Fibroblast of skin of back (primary cell): ENCODE results near the gene MPO. TPM values are rescaled to one million over a fixed set of nuclear protein-coding genes. Genes with fewer than 3 reads are reported as not detected.

Source experiments
- DNase-seq: peaks from one replicate; pipeline ENCODE4 v3.0.0-alpha.2; 2013
- polyA plus RNA-seq, 2 experiments: library from polyadenylated mRNA; unstranded; fragments of 120-200 nt; gene quantifications; one replicate each; pipeline ENCODE4 v1.2.1, GENCODE V29; 2013; ENCODE audit not compliant: insufficient read length in 2 of 2

Gene MPO
- polyA plus RNA-seq (2013, experiment 1 of 2; ENCODE audit: insufficient read length): not detected
- not detected for polyA plus RNA-seq (2013, experiment 2 of 2; ENCODE audit: insufficient read length)

GRCh38 chr17:58280480-58281217 is at the start of gene MPO:
MPO (minus strand) TSS chr17:58280935; CDS start chr17:58280758, 177 bp downstream.
- no peak for DNase-seq

- DNase-seq: no peak
Observed at GRCh38 chr17:58329810-58330537, 49.2 kb upstream of the MPO start.

- DNase-seq: no peak
Observed at GRCh38 chr17:58329035-58329809, 48.5 kb upstream of the MPO start.

- DNase-seq: no peak
Observed at GRCh38 chr17:58328195-58329034, 47.7 kb upstream of the MPO start, which contains the start of gene TSPOAP1. TSPOAP1 (minus strand) TSS chr17:58328795; CDS start chr17:58327920, 875 bp downstream.

DNA sequence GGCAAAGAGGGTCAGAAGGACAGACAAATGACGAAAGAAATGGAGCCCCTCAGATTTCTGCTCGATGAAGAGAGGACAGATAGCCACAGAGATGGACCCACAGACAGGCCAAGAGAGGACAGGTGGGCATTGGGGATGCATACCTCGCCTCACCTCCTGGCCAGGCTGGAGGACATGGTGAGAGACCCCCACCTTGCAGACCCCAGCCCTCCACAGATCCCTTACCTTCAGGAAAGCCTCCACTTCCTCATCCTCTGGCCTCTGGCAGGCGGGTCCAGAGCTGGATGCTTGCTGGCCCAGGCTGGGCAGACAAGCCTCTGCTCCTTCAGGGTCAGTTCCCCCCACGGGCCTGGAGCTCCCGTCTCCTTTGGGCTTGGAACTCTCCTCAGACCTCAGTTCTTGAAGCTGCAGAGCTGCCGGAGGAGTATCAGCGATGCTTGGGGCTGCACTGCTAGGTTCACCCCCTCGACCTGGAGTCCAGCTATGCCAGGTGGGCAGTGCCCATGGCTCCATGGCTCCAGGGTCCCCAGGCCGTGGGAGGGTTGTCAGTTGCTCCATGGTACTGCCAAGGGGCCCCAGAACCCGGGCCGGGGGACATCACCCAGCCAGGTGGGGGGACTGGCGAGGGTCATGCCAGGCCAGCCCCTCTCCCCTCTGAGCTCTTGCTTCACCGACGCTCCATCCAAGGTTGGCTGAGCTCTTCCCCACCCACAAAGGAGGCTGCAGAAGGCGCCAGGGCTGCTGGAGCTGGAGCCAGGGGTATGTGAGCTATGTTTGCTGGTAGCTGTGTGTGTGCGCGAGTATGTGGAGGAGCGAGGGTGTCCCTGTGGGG is 46.8 kb upstream of the MPO start:
- DNase-seq: no peak

DNA sequence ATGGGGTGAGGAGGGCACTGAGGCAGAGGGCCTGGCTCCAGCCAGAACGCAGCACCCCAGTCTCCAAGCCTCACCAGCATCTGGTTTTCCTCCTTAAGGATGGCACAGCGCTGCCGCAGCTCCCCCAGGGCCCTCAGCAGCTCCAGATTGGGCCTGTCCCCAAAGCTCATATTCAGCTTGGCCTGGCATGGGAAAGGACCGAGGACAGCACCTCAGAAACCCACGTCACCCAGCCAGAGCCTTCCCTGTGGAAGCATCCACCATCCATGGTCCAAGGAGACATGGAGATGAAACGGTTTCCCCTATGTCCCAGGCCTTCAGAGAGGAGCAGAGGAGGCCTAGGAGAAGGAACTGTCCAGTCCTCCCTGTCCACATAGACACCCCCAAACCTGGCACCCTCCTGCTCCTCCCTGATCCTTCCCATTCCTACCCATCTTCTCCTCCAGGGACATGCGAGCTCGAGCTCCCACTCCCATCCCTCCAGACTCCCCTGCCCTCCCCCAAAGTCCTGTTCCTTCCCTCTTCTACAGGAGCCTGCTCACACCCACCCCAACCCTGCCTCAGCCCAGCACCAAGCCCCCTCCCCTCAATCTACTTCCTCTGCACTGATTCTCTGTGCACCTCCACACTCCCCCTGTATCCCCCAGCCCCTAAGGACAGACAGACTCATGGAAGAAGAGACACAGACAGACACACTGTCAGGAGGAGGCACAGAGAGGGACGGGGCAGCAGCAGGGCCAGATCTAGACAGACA is 46.1 kb upstream of the MPO start:
- DNase-seq: no peak

- no peak for DNase-seq
Observed at GRCh38 chr17:58325976-58326468, 45.3 kb upstream of the MPO start.

- DNase-seq: no peak
Observed at GRCh38 chr17:58325289-58325726, 44.6 kb upstream of the MPO start.

DNA sequence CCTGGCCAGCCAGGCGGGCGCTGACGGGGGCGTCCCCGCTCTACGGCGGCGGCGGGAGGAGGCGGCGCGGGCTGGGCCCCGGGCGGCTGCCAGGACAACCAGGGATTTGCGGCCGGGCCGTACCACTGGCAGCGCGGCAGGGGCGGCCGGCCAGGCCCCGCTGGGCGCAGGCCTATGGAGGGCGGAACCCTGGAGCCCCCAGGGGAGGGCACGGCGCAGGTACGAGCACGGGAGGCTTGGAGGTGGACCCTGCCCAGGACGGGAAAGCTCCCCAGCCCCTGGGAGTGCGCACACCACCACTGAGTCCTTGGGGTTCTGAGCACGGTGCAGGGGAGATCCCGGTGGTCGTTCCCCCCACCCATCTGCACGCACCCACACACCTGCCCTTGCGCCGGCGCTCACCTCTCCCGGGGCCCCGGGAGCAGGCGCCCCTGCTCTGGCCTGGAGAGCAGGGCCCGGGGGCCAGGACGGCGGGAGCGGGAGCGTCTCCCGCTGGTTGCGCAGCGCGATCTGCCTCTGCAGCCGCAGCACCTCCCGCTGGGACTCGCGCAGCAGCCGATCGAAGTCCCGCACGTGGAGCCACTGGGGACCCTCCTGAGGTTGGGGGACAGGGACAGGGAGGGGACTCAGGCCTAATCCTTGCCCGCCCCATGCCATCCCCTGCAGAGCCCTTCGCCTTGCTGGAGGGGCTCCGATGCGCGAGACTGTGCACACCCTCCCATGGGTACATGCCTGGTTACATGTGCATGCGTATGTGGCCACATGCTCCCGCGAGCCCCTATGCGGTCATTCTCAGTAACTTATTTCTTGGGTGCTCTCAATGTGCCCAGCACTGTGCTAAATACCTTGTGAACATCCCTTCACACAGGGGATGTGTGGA is 43.9 kb upstream of the MPO start:
- peak; percentile 52 for DNase-seq

GRCh38 chr17:58324056-58324408 is 43.3 kb upstream of the MPO start:
- DNase-seq: no peak

DNA sequence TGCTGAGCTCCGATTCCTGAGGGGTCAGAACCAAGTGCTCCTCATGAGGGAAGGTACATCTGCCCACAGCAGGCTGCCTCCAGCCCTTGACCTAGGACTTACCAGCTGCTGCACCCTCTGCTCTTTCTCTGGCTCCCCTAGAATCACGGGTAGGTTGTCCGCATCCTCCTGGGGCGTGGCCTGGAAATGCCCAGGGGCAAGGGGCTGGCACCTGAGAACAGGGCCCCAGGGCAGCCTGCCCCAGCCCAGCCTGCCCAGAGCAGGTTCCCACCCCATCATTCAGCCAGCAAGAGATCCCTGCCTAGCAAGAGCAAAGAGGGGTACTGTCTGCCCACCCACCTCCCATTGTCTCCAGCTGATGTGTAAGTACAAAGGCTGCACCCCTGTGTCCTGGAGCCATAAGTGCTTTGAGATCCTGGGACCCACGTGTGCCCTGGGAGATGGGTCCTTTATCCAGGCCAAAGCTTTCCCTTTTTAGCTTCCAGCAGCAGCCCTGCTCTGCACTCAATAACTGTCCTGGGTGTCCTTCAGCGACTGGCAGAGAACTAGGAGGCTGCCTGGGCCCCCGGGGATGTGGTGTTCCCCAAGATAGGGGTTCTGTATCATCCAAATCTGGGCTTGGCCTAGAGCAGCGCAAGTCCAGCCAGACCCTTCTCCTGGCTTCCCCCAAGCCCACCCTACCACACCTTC is 42.8 kb upstream of the MPO start:
- no peak for DNase-seq

DNA sequence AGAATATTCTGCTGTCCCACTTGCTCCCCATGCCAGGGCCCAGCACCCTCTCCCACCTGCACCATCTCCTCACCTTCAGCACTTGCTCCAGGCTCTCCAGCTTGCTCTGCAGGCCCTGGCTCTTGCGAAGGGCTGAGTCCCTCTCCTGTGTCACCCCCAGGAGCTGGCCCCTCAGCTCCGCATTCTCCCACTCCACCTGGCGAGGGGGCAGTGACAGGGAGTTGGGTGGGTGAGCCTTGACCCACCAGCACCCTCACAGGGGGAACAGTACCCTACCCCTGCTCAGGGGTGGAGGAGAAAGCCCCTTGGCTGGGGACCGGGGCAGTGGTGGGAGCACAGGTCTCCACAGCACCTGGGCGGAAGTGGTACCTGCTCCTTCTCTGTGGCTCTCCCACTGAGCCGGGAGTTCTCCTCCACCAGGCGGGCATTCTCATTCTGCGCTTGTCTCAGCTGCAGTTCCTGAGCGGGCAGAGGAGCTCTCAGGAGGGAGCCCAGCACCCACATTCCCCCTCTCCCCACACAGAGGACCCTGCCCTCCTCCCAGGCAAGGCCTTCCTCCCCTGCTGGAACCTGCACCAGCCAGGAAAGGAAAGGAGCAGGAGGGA is 41.9 kb upstream of the MPO start:
- no peak for DNase-seq

- DNase-seq: no peak
Observed at GRCh38 chr17:58321571-58322525, 41.1 kb upstream of the MPO start.

GRCh38 chr17:58320570-58321323 is 40.0 kb upstream of the MPO start:
- no peak for DNase-seq

DNA sequence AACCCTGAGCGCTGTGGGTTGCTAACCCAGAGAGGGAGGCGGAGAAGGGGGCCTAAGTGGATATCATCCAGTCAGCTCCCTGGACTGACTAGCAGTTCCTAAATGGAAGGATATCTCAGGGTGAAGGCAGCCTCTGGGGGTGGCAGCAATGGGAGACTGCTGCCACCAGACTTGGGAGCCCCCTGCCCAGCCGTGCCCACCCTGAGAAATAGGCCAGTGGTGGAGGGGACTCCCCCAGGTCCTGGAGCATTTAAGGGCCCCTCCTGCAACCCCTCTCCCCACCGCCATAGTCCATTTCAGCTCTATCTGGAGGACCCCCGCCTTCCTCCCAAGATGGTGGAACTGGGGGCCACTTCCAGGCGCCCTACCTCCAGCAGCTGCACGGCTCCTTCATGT is 39.4 kb upstream of the MPO start:
- no peak for DNase-seq
